NB4 (cell line): ENCODE data around the gene GNB5.

ENCODE experiments used
- MYC ChIP-seq: IDR thresholded peaks from 2 replicates; pipeline ENCODE4 v1.6.1; 2011; ENCODE audit warnings: low read depth, low read length
- POLR2A ChIP-seq: IDR thresholded peaks from 2 replicates; pipeline ENCODE4 v1.6.1; 2011; ENCODE audit warnings: mild to moderate bottlenecking; ENCODE audit not compliant: insufficient read length; ENCODE audit errors: extremely low read depth
- TF ChIP-seq, protein P1 (sequence below): IDR thresholded peaks from one replicate; pipeline ENCODE4 v1.5.1; 2012; ENCODE audit warnings: low read depth, low read length
- TF ChIP-seq, protein P2 (sequence below): IDR thresholded peaks from 2 replicates; pipeline ENCODE4 v1.6.1; 2011; ENCODE audit warnings: low read depth, low read length

DNA sequence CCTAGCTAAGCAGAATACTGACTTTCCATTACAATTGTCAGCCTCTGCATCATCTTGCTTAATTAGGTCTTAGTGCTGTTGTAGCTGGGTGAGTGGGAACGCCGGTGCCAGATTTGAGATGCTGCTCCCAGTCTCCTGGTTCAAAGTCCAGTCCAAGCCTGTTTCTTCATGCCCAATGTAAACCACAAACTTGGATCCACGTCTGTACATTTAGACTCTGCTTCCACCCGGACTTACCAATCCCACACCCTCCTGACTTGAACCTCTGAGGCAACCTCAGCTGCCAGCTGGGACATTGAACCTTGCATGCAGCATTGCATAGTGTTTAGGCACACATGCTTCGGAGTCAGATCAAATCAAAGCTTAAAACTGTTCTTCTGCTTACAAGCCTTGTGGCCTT, 121.6 kb downstream of the GNB5 start:
- TF ChIP-seq, protein P1, sequence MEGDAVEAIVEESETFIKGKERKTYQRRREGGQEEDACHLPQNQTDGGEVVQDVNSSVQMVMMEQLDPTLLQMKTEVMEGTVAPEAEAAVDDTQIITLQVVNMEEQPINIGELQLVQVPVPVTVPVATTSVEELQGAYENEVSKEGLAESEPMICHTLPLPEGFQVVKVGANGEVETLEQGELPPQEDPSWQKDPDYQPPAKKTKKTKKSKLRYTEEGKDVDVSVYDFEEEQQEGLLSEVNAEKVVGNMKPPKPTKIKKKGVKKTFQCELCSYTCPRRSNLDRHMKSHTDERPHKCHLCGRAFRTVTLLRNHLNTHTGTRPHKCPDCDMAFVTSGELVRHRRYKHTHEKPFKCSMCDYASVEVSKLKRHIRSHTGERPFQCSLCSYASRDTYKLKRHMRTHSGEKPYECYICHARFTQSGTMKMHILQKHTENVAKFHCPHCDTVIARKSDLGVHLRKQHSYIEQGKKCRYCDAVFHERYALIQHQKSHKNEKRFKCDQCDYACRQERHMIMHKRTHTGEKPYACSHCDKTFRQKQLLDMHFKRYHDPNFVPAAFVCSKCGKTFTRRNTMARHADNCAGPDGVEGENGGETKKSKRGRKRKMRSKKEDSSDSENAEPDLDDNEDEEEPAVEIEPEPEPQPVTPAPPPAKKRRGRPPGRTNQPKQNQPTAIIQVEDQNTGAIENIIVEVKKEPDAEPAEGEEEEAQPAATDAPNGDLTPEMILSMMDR: no peak
- TF ChIP-seq, protein P2, sequence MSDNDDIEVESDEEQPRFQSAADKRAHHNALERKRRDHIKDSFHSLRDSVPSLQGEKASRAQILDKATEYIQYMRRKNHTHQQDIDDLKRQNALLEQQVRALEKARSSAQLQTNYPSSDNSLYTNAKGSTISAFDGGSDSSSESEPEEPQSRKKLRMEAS: no peak
- no peak for TF ChIP-seq POLR2A
- TF ChIP-seq MYC: no peak
